ENCODE data around the gene NEK1.

DNA sequence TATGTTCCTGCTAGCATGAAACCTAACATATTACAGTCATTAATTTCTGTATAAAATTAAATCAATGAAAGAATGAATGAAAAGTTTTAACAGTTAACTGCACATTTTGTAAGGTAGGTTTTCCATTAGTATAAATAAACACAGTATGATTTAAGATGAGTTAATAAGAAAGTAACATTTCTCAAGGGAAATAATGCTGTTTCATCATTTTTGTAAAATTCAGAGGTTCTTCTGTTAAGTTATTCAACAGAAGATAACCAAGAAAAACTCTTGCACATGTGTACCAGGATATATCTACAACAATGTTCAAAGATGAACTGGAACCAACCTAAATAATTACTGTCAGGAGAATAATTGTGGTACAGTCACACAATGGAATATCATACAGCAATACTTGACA lies 88.6 kb downstream of the NEK1 start:
- TF ChIP-seq, protein P1, sequence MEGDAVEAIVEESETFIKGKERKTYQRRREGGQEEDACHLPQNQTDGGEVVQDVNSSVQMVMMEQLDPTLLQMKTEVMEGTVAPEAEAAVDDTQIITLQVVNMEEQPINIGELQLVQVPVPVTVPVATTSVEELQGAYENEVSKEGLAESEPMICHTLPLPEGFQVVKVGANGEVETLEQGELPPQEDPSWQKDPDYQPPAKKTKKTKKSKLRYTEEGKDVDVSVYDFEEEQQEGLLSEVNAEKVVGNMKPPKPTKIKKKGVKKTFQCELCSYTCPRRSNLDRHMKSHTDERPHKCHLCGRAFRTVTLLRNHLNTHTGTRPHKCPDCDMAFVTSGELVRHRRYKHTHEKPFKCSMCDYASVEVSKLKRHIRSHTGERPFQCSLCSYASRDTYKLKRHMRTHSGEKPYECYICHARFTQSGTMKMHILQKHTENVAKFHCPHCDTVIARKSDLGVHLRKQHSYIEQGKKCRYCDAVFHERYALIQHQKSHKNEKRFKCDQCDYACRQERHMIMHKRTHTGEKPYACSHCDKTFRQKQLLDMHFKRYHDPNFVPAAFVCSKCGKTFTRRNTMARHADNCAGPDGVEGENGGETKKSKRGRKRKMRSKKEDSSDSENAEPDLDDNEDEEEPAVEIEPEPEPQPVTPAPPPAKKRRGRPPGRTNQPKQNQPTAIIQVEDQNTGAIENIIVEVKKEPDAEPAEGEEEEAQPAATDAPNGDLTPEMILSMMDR (IDR thresholded peaks at IDR 0.05), result no peak
- TF ChIP-seq POLR2A (IDR thresholded peaks at IDR 0.05; ENCODE audit: low read depth) (no peak), POLR2AphosphoS5 (IDR thresholded peaks at IDR 0.05) (no peak)
